NB4 (cell line): Measurements from ENCODE around the gene PLXDC2.

Experiments used
- DNase-seq: peaks from one replicate; pipeline ENCODE4 v3.0.0; 2010; ENCODE audit warnings: low read depth
- H3K4me3 ChIP-seq: one replicate; pipeline ENCODE4 v1.5.1; 2011; ENCODE audit warnings: mild to moderate bottlenecking, low read depth, low read length, moderate library complexity
- MAX ChIP-seq: IDR thresholded peaks from 2 replicates; pipeline ENCODE4 v1.6.1; 2011; ENCODE audit warnings: low read depth, low read length
- MYC ChIP-seq: IDR thresholded peaks from 2 replicates; pipeline ENCODE4 v1.6.1; 2011; ENCODE audit warnings: low read depth, low read length
- POLR2A ChIP-seq: IDR thresholded peaks from 2 replicates; pipeline ENCODE4 v1.6.1; 2011; ENCODE audit warnings: mild to moderate bottlenecking; ENCODE audit not compliant: insufficient read length; ENCODE audit errors: extremely low read depth
- TF ChIP-seq, protein P1 (sequence below): IDR thresholded peaks from one replicate; pipeline ENCODE4 v1.5.1; 2012; ENCODE audit warnings: low read depth, low read length

PLXDC2 gene

DNA sequence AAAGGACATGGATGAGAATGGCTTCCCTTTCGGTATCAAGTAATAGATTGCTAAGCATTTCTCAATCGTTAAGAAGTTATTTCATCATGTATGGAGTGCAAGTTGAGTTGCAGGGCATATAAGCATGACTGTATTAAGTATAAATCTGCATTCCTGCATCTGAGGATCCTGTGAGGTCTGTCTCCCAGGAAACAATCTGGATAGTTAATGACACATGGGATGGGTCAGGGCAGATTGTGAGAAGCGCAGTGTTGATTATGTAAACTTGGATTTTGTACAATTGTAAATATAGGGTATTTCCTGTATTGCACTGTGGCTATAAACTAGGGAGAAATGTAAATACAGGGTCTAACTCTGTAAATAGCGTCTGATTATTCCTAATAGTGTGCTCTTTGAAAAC lies 102.6 kb downstream of the PLXDC2 start:
- TF ChIP-seq MYC: no peak
- TF ChIP-seq, protein P1, sequence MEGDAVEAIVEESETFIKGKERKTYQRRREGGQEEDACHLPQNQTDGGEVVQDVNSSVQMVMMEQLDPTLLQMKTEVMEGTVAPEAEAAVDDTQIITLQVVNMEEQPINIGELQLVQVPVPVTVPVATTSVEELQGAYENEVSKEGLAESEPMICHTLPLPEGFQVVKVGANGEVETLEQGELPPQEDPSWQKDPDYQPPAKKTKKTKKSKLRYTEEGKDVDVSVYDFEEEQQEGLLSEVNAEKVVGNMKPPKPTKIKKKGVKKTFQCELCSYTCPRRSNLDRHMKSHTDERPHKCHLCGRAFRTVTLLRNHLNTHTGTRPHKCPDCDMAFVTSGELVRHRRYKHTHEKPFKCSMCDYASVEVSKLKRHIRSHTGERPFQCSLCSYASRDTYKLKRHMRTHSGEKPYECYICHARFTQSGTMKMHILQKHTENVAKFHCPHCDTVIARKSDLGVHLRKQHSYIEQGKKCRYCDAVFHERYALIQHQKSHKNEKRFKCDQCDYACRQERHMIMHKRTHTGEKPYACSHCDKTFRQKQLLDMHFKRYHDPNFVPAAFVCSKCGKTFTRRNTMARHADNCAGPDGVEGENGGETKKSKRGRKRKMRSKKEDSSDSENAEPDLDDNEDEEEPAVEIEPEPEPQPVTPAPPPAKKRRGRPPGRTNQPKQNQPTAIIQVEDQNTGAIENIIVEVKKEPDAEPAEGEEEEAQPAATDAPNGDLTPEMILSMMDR: no peak
- TF ChIP-seq POLR2A: no peak
- no peak for TF ChIP-seq MAX
- DNase-seq: no peak
- no peak overlapping the region for H3K4me3 ChIP-seq

- no peak overlapping the region for H3K4me3 ChIP-seq
- DNase-seq: no peak
- TF ChIP-seq, protein P1: no peak
- no peak for TF ChIP-seq MAX
- TF ChIP-seq MYC: no peak
- TF ChIP-seq POLR2A: no peak
Observed at GRCh38 chr10:19919671-19920070, 103.4 kb downstream of the PLXDC2 start.

GRCh38 chr10:19920075-19920726 lies 104.0 kb downstream of the PLXDC2 start:
- no peak for DNase-seq
- no peak for TF ChIP-seq POLR2A
- TF ChIP-seq MYC: no peak
- TF ChIP-seq, protein P1: no peak
- no peak for TF ChIP-seq MAX

GRCh38 chr10:19921300-19922140 lies 105.3 kb downstream of the PLXDC2 start:
- no peak for DNase-seq
- TF ChIP-seq, protein P1: no peak
- TF ChIP-seq MYC (no peak), POLR2A (no peak), MAX (no peak)
- no peak overlapping the region for H3K4me3 ChIP-seq

More at GRCh38 chr10:19920075-19920726, 104.0 kb downstream of the PLXDC2 start:
- no peak overlapping the region for H3K4me3 ChIP-seq

GRCh38 chr10:19922236-19922963 lies 106.2 kb downstream of the PLXDC2 start:
- DNase-seq: no peak
- TF ChIP-seq MYC (no peak), POLR2A (no peak), MAX (no peak)
- TF ChIP-seq, protein P1: no peak
- no peak overlapping the region for H3K4me3 ChIP-seq
